Stimulated activated CD4-positive, alpha-beta T cell treated with anti-CD3 and anti-CD28 coated beads, Interleukin-1b, Interleukin-23, amount 100 ng/mL, for 24 hours (primary cell): ENCODE measurements around the gene ACAT2.
"Not testable (repeated sequence)": the region's sequence is repeated elsewhere in the genome, so short reads cannot be mapped to it uniquely, and the experiment has no call there.

Experiments used
- DNase-seq, 4 experiments: peaks; one replicate each; pipeline ENCODE4 v3.0.0-alpha.2; 2020; ENCODE audit warnings: low read depth in 4 of 4, low spot score in 1 of 4

The ACAT2 gene

GRCh38 chr6:159806021-159806458, 44.2 kb downstream of the ACAT2 start:
- no peak for DNase-seq

- no peak for DNase-seq
Observed at GRCh38 chr6:159807150-159807858, 45.5 kb downstream of the ACAT2 start.

GRCh38 chr6:159808647-159809046, 46.8 kb downstream of the ACAT2 start:
- no peak for DNase-seq

- DNase-seq = no peak
Observed at GRCh38 chr6:159809149-159809548, 47.3 kb downstream of the ACAT2 start.

- DNase-seq = no peak
Observed at GRCh38 chr6:159813781-159814180, 51.9 kb downstream of the ACAT2 start.

- no peak for DNase-seq
Observed at GRCh38 chr6:159815410-159815809, 53.6 kb downstream of the ACAT2 start.

GRCh38 chr6:159816775-159817174, 54.9 kb downstream of the ACAT2 start:
- not testable (repeated sequence) for DNase-seq

GRCh38 chr6:159817951-159818739, 56.3 kb downstream of the ACAT2 start:
- DNase-seq = no peak

- no peak for DNase-seq
Observed at GRCh38 chr6:159819098-159819497, 57.3 kb downstream of the ACAT2 start.

- no peak for DNase-seq
Observed at GRCh38 chr6:159819932-159820640, 58.2 kb downstream of the ACAT2 start.

- no peak for DNase-seq
Observed at GRCh38 chr6:159821122-159821521, 59.3 kb downstream of the ACAT2 start.

GRCh38 chr6:159821726-159822125, 59.9 kb downstream of the ACAT2 start:
- no peak for DNase-seq

GRCh38 chr6:159823953-159824352, 62.1 kb downstream of the ACAT2 start:
- no peak for DNase-seq

GRCh38 chr6:159824690-159825089, 62.8 kb downstream of the ACAT2 start:
- not testable (repeated sequence) for DNase-seq

- no peak for DNase-seq
Observed at GRCh38 chr6:159826004-159826403, 64.2 kb downstream of the ACAT2 start.

- no peak for DNase-seq
Observed at GRCh38 chr6:159826968-159827647, 65.3 kb downstream of the ACAT2 start.

GRCh38 chr6:159828074-159828473, 66.2 kb downstream of the ACAT2 start:
- DNase-seq = no peak
